ENCODE data around the gene SLCO1A2. TPM values are rescaled to one million over a fixed set of nuclear protein-coding genes. Genes with fewer than 3 reads are reported as not detected.

SLCO1A2 gene
- total and polyA plus RNA-seq, 2 experiments from 2014 or later = 10.2 to 10.8 TPM

DNA sequence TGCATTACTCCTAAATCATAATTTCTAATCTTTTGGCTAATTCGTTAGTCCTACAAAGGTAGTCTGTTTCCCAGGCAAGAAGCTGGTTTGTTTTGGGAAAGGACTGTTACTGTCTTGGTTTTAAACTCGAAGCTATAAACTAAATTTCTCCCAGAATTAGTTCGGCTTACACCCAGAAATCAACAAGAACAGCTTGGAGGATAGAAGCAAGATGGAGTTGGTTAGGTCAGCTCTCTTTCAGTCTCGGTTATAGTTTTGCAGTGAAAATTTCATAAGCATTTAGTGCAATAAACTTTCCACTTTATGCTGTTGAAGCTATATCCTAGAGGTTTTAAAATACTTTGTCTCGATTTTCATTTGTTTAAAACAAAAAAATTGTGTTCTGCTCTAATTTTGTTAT, 100.3 kb downstream of the SLCO1A2 start:
- H3K27ac ChIP-seq (ENCODE audit: low read depth) = no peak overlapping the region
- H3K9me3 Mint-ChIP-seq = peaks cover 3% of the 10 kb centered on the region; the same call in 1 of the 3 replicates

More for the DNA sequence above, 100.3 kb downstream of the SLCO1A2 start:
- Histone ChIP-seq H3K4me1 (ENCODE audit: insufficient read depth) (no peaks in the 10 kb centered on the region), H3K79me2 (replicated peaks; ENCODE audit: insufficient read depth) (no peaks in the 10 kb centered on the region), H3K36me3 (ENCODE audit: insufficient read depth) (no peaks in the 10 kb centered on the region), H3K9me2 (ENCODE audit: insufficient read depth) (0 out of 2 replicates have a peak, but pooled peaks cover 2% of the 10 kb centered on the region), H2AFZ (no peak overlapping the region), H3F3A (replicated peaks; ENCODE audit: low read depth) (no peaks in the 10 kb centered on the region), H3K4me2 (no peak overlapping the region), H3K4me3 (no peak overlapping the region), H4K20me1 (replicated peaks; ENCODE audit: insufficient read depth) (no peaks in the 10 kb centered on the region), H3K27me3 (ENCODE audit: insufficient read depth) (no peaks in the 10 kb centered on the region)
- DNase-seq (ENCODE audit: low spot score) (no peak), ATAC-seq (no peak)
- Mint-ChIP-seq H3K27me3 (ENCODE audit: insufficient read depth, low read depth, poor library complexity) (peaks cover 2% of the 10 kb centered on the region), H3K27ac (no peak overlapping the region), H3K4me3 (no peak overlapping the region), H3K36me3 (ENCODE audit: low read depth) (no peaks in the 10 kb centered on the region; the same call in 2 of the 3 replicates), H3K4me1 (no peaks in the 10 kb centered on the region)
- TF ChIP-seq EZH2phosphoT487 (IDR thresholded peaks at IDR 0.05; ENCODE audit: unreplicated experiment) = no peak
- TF ChIP-seq NANOG (IDR thresholded peaks at IDR 0.05; ENCODE audit: borderline replicate concordance) = no peak
- no peak for TF ChIP-seq REST (IDR thresholded peaks at IDR 0.05; ENCODE audit: unreplicated experiment)
- TF ChIP-seq, protein P1, sequence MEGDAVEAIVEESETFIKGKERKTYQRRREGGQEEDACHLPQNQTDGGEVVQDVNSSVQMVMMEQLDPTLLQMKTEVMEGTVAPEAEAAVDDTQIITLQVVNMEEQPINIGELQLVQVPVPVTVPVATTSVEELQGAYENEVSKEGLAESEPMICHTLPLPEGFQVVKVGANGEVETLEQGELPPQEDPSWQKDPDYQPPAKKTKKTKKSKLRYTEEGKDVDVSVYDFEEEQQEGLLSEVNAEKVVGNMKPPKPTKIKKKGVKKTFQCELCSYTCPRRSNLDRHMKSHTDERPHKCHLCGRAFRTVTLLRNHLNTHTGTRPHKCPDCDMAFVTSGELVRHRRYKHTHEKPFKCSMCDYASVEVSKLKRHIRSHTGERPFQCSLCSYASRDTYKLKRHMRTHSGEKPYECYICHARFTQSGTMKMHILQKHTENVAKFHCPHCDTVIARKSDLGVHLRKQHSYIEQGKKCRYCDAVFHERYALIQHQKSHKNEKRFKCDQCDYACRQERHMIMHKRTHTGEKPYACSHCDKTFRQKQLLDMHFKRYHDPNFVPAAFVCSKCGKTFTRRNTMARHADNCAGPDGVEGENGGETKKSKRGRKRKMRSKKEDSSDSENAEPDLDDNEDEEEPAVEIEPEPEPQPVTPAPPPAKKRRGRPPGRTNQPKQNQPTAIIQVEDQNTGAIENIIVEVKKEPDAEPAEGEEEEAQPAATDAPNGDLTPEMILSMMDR (conservative IDR thresholded peaks at IDR 0.05; ENCODE audit: low read depth in 2 of 2) = no peak
- TF ChIP-seq, protein P2, sequence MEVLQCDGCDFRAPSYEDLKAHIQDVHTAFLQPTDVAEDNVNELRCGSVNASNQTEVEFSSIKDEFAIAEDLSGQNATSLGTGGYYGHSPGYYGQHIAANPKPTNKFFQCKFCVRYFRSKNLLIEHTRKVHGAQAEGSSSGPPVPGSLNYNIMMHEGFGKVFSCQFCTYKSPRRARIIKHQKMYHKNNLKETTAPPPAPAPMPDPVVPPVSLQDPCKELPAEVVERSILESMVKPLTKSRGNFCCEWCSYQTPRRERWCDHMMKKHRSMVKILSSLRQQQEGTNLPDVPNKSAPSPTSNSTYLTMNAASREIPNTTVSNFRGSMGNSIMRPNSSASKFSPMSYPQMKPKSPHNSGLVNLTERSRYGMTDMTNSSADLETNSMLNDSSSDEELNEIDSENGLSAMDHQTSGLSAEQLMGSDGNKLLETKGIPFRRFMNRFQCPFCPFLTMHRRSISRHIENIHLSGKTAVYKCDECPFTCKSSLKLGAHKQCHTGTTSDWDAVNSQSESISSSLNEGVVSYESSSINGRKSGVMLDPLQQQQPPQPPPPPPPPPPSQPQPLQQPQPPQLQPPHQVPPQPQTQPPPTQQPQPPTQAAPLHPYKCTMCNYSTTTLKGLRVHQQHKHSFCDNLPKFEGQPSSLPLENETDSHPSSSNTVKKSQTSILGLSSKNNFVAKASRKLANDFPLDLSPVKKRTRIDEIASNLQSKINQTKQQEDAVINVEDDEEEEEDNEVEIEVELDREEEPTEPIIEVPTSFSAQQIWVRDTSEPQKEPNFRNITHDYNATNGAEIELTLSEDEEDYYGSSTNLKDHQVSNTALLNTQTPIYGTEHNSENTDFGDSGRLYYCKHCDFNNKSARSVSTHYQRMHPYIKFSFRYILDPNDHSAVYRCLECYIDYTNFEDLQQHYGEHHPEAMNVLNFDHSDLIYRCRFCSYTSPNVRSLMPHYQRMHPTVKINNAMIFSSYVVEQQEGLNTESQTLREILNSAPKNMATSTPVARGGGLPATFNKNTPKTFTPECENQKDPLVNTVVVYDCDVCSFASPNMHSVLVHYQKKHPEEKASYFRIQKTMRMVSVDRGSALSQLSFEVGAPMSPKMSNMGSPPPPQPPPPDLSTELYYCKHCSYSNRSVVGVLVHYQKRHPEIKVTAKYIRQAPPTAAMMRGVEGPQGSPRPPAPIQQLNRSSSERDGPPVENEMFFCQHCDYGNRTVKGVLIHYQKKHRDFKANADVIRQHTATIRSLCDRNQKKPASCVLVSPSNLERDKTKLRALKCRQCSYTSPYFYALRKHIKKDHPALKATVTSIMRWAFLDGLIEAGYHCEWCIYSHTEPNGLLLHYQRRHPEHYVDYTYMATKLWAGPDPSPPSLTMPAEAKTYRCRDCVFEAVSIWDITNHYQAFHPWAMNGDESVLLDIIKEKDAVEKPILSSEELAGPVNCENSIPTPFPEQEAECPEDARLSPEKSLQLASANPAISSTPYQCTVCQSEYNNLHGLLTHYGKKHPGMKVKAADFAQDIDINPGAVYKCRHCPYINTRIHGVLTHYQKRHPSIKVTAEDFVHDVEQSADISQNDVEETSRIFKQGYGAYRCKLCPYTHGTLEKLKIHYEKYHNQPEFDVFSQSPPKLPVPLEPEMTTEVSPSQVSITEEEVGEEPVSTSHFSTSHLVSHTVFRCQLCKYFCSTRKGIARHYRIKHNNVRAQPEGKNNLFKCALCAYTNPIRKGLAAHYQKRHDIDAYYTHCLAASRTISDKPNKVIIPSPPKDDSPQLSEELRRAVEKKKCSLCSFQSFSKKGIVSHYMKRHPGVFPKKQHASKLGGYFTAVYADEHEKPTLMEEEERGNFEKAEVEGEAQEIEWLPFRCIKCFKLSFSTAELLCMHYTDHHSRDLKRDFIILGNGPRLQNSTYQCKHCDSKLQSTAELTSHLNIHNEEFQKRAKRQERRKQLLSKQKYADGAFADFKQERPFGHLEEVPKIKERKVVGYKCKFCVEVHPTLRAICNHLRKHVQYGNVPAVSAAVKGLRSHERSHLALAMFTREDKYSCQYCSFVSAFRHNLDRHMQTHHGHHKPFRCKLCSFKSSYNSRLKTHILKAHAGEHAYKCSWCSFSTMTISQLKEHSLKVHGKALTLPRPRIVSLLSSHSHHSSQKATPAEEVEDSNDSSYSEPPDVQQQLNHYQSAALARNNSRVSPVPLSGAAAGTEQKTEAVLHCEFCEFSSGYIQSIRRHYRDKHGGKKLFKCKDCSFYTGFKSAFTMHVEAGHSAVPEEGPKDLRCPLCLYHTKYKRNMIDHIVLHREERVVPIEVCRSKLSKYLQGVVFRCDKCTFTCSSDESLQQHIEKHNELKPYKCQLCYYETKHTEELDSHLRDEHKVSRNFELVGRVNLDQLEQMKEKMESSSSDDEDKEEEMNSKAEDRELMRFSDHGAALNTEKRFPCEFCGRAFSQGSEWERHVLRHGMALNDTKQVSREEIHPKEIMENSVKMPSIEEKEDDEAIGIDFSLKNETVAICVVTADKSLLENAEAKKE (CRISPR knock-in tag; IDR thresholded peaks at IDR 0.05) = no peak
- no peak for TF ChIP-seq JUNB (IDR thresholded peaks at IDR 0.05; ENCODE audit: unreplicated experiment)
- TF ChIP-seq ZNF331 (CRISPR knock-in tag; IDR thresholded peaks at IDR 0.05; ENCODE audit: low read depth) = no peak
- no peak for TF ChIP-seq CREB1 (CRISPR knock-in tag; IDR thresholded peaks at IDR 0.05; ENCODE audit: low read depth)
- TF ChIP-seq POLR2AphosphoS5 (IDR thresholded peaks at IDR 0.05; ENCODE audit: low read depth) = no peak
- TF ChIP-seq EZH2 (IDR thresholded peaks at IDR 0.05; ENCODE audit: low read depth, unreplicated experiment) = no peak
- TF ChIP-seq STAT1 (IDR thresholded peaks at IDR 0.05; ENCODE audit: unreplicated experiment) = no peak
- no peak for TF ChIP-seq ZNF114 (CRISPR knock-in tag; IDR thresholded peaks at IDR 0.05)
- TF ChIP-seq, protein P3, sequence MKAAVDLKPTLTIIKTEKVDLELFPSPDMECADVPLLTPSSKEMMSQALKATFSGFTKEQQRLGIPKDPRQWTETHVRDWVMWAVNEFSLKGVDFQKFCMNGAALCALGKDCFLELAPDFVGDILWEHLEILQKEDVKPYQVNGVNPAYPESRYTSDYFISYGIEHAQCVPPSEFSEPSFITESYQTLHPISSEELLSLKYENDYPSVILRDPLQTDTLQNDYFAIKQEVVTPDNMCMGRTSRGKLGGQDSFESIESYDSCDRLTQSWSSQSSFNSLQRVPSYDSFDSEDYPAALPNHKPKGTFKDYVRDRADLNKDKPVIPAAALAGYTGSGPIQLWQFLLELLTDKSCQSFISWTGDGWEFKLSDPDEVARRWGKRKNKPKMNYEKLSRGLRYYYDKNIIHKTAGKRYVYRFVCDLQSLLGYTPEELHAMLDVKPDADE (IDR thresholded peaks at IDR 0.05) = no peak

All from GM23338 (cell line).